ENCODE measurements around the gene BMF. TPM values are rescaled to one million over a fixed set of nuclear protein-coding genes. Genes with fewer than 3 reads are reported as not detected.

Gene BMF
- total RNA-seq, 1 donor from 2014 or later = 23.0 TPM

DNA sequence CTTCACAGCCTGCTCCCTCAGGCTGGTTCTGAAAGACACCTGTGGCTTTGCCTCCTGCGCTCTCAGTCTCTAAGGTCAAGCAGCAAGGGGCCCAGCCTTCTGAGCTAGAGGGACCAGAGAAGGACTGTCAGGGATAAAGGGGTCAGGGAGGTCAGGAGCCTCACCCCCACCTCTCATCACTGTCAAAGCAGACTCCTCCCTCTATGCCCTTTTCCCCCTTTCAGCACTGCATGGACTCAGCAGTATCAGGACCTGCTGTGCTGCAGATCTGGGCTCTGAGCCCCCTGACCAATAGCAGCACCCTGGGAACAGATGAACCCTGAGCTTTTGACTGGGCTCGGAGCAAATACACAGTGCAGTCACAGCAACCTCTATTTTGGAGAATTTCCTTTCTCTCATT is 3.2 kb upstream of the BMF start:
- TF ChIP-seq CTCF (conservative IDR thresholded peaks at IDR 0.05) = no peak
- Mint-ChIP-seq H3K4me1 (peaks cover 66% of the 10 kb centered on the region), H3K27ac (ENCODE audit: unreplicated experiment) (peak overlapping the region; percentile 80), H3K4me3 (peak overlapping the region; percentile 75), H3K36me3 (ENCODE audit: low read depth) (no peaks in the 10 kb centered on the region), H3K9me3 (no peaks in the 10 kb centered on the region), H3K27me3 (ENCODE audit: low read depth) (no peaks in the 10 kb centered on the region)
- DNase-seq (ENCODE audit: low read depth, low spot score) = no peak

DNA sequence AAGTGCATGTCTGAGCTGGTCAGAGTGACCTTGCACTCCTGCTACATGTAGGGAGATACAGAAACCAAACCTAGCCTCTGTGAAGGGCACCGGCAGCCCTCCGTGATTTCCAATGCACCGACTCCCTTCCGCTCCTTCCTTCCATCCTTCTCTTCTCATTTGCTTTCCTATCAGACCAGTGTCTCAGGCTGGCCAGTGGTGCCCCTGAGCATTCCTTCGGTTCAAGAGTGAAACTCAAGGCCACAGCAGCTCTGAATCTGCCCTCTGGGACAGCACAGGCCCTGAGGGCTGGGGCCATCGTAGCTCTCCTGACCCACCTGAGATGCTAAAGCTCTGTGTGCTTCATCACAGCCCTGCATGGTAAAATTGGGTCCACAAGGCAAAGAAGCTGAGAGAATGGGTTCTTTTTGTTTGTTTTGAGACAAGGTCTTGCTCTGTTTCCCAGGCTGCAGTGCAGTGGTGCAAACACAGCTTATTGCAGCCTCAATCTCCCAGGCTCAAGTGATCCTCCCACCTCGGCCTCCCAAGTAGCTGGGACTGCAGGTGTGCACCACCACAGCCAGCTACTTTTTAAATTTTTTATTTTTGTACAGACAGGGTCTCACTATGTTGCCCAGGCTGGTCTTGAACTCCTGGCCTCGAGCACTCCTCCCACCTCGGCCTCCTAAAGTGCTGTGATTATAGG is 2.3 kb upstream of the BMF start:
- peak overlapping the region; percentile 77 for H3K4me3 Mint-ChIP-seq
- TF ChIP-seq CTCF (conservative IDR thresholded peaks at IDR 0.05) = no peak
- DNase-seq (ENCODE audit: low read depth, low spot score) = no peak
- no peaks in the 10 kb centered on the region for H3K36me3 Mint-ChIP-seq (ENCODE audit: low read depth)
- no peaks in the 10 kb centered on the region for H3K9me3 Mint-ChIP-seq
- peak overlapping the region; percentile 93 for H3K27ac Mint-ChIP-seq (ENCODE audit: unreplicated experiment)
- peaks cover 70% of the 10 kb centered on the region for H3K4me1 Mint-ChIP-seq
- no peaks in the 10 kb centered on the region for H3K27me3 Mint-ChIP-seq (ENCODE audit: low read depth)

GRCh38 chr15:40108061-40108854 is 421 bp downstream of the BMF start:
- TF ChIP-seq CTCF (conservative IDR thresholded peaks at IDR 0.05) = no peak
- Mint-ChIP-seq H3K27me3 (ENCODE audit: low read depth) (peaks cover 2% of the 10 kb centered on the region), H3K4me3 (peak overlapping the region; percentile 95), H3K4me1 (peaks cover 78% of the 10 kb centered on the region), H3K36me3 (ENCODE audit: low read depth) (no peaks in the 10 kb centered on the region), H3K9me3 (no peaks in the 10 kb centered on the region), H3K27ac (ENCODE audit: unreplicated experiment) (peak overlapping the region; percentile 88)
- DNase-seq (ENCODE audit: low read depth, low spot score) = no peak

GRCh38 chr15:40106203-40107161 is 2.2 kb downstream of the BMF start:
- Mint-ChIP-seq H3K4me3 (peak overlapping the region; percentile 92), H3K4me1 (peaks cover 68% of the 10 kb centered on the region), H3K27ac (ENCODE audit: unreplicated experiment) (peak overlapping the region; percentile 51), H3K36me3 (ENCODE audit: low read depth) (peaks cover 2% of the 10 kb centered on the region), H3K27me3 (ENCODE audit: low read depth) (peaks cover 2% of the 10 kb centered on the region), H3K9me3 (no peaks in the 10 kb centered on the region)
- DNase-seq (ENCODE audit: low read depth, low spot score) = no peak
- no peak for TF ChIP-seq CTCF (conservative IDR thresholded peaks at IDR 0.05)

DNA sequence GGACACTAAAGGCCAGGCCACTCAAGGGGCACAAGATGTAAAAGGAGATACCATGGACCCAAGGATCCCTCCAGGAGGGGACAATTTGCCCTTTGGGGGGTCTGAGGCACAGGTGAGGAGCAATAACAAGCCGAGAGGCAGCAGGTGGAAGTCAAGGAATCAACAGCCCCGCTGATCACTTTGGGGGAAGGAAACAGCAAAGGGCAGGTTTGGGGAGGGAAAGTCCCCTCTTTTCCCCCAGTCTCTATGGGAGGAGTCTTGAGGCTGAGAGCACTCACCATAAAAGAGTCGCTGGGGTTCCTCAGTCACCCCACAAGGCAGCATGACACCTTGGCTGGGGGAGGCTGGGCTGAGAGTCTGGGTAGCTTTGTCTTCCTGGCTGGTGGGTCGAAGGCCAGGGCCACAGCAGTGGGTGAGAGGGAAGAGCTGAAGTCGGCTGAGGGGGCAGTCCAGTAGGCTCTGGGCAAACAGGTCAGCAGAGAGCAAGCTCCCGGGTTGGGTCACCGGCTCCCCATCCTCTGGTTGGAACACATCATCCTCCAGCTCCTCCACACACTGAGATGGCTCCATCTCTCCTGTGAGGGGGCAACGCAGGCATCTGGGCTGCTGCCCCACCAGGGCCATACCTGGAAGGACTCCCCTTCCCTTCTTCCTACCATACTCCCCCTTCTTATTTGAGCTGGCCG is 3.0 kb downstream of the BMF start:
- no peaks in the 10 kb centered on the region for H3K9me3 Mint-ChIP-seq
- peaks cover 66% of the 10 kb centered on the region for H3K4me1 Mint-ChIP-seq
- H3K27ac Mint-ChIP-seq (ENCODE audit: unreplicated experiment) = peak overlapping the region; percentile 67
- H3K4me3 Mint-ChIP-seq = peak overlapping the region; percentile 82
- peaks cover 2% of the 10 kb centered on the region for H3K36me3 Mint-ChIP-seq (ENCODE audit: low read depth)
- peaks cover 2% of the 10 kb centered on the region for H3K27me3 Mint-ChIP-seq (ENCODE audit: low read depth)
- no peak for TF ChIP-seq CTCF (conservative IDR thresholded peaks at IDR 0.05)
- no peak for DNase-seq (ENCODE audit: low read depth, low spot score)

Data from neural crest cell (in vitro differentiated cells).